DND-41 (cell line): Measurements from ENCODE around the gene DCC.

Source experiments
- ATAC-seq: fragments of 200-7000 bp; cut with Tn5 transposase; 3 replicates; pipeline ENCODE4 v1.9.1; 2021; ENCODE audit warnings: low read depth; ENCODE audit not compliant: insufficient read depth
- DNase-seq: peaks from one replicate; pipeline ENCODE4 v3.0.0-alpha.2; 2020
- H2AFZ ChIP-seq: 2 replicates; pipeline ENCODE4 v1.6.0; 2012; ENCODE audit warnings: low read depth, low read length
- H3K27ac ChIP-seq: 2 replicates; pipeline ENCODE4 v1.5.1; 2012; ENCODE audit warnings: low read length, inconsistent platforms
- H3K27me3 ChIP-seq: fragments of 200-600 bp; sonication (generic); 2 replicates; pipeline ENCODE4 v1.6.0; 2012; ENCODE audit warnings: low read length, mild to moderate bottlenecking, inconsistent platforms; ENCODE audit not compliant: insufficient read depth, poor library complexity
- H3K36me3 ChIP-seq: 2 replicates; pipeline ENCODE4 v1.5.1; 2012; ENCODE audit warnings: low read length, inconsistent platforms; ENCODE audit not compliant: insufficient read depth
- H3K4me1 ChIP-seq: 2 replicates; pipeline ENCODE4 v1.5.1; 2012; ENCODE audit warnings: mild to moderate bottlenecking, low read length; ENCODE audit not compliant: insufficient read depth
- H3K4me2 ChIP-seq: 2 replicates; pipeline ENCODE4 v1.6.0; 2012; ENCODE audit warnings: mild to moderate bottlenecking, moderate library complexity, low read length, inconsistent platforms; ENCODE audit not compliant: insufficient read depth
- H3K4me3 ChIP-seq, 2 experiments: fragments of 200-600 bp in 1 of 2; shearing (Covaris generic) in 1 of 2; 2 replicates each; pipeline ENCODE4 v1.5.1; 2012 to 2016; ENCODE audit warnings: inconsistent platforms in 2 of 2, low read length in 2 of 2, mild to moderate bottlenecking in 2 of 2, low read depth in 1 of 2, moderate library complexity in 1 of 2
- H3K79me2 ChIP-seq: 2 replicates; pipeline ENCODE4 v1.6.0; 2012; ENCODE audit warnings: low read length, inconsistent platforms; ENCODE audit not compliant: insufficient read depth
- H3K9ac ChIP-seq: 2 replicates; pipeline ENCODE4 v1.6.0; 2012; ENCODE audit warnings: low read depth, mild to moderate bottlenecking, inconsistent platforms, low read length, moderate library complexity
- H3K9me3 ChIP-seq: 2 replicates; pipeline ENCODE4 v1.5.1; 2012; ENCODE audit warnings: low read length, moderate library complexity, mild to moderate bottlenecking, inconsistent platforms; ENCODE audit not compliant: insufficient read depth, severe bottlenecking
- H4K20me1 ChIP-seq: 2 replicates; pipeline ENCODE4 v1.6.0; 2012; ENCODE audit warnings: low read length; ENCODE audit not compliant: insufficient read depth
- EZH2 ChIP-seq: IDR thresholded peaks from 3 replicates; pipeline ENCODE4 v1.6.1; 2012; ENCODE audit warnings: borderline replicate concordance, low read depth, mild to moderate bottlenecking, moderate library complexity, low read length, inconsistent platforms; ENCODE audit not compliant: severe bottlenecking
- TF ChIP-seq, protein P1 (sequence below): IDR thresholded peaks from 2 replicates; pipeline ENCODE4 v1.5.1; 2012; ENCODE audit warnings: borderline replicate concordance, low read length, moderate library complexity, mild to moderate bottlenecking; ENCODE audit not compliant: poor library complexity, severe bottlenecking; ENCODE audit errors: extremely low read depth

Gene DCC

DNA sequence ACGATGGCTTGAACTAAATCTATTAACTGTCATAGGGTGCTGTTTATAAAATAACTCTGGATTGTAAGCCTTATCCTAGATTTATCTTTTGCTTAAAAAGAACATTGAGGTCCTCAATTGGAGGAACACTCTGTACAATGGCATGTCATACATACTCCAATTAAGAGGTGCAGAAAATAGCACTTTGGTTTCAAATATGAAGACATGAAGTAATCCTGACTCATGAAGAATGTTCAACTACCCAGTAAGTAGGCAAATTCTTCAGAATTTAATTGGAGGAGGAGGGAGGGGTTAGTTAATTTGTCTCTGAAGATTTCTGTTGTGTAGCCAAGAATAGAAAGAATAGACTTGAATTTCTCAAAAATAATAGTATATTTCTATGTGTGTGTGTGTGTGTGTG is 36.1 kb downstream of the DCC start:
- ATAC-seq, result no peak

DNA sequence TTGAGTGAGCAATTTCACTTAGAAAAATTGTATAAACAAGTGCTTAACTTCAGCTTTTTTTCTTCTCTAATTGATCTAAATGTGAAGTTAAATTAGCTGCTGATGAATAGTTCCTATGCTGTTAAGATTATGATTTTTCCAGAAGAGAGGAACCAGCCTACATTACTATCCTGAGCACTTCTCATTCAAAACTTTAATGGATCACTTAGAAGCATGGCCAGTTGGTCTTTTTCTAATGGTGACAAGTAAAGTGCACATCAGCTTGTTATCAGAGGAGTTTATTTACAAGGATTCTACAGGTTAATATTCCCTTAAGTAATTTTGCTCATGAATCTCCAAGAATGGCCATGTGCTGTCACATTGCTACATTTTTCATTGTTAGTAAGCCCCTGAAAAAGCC is 37.1 kb downstream of the DCC start:
- TF ChIP-seq, protein P1, sequence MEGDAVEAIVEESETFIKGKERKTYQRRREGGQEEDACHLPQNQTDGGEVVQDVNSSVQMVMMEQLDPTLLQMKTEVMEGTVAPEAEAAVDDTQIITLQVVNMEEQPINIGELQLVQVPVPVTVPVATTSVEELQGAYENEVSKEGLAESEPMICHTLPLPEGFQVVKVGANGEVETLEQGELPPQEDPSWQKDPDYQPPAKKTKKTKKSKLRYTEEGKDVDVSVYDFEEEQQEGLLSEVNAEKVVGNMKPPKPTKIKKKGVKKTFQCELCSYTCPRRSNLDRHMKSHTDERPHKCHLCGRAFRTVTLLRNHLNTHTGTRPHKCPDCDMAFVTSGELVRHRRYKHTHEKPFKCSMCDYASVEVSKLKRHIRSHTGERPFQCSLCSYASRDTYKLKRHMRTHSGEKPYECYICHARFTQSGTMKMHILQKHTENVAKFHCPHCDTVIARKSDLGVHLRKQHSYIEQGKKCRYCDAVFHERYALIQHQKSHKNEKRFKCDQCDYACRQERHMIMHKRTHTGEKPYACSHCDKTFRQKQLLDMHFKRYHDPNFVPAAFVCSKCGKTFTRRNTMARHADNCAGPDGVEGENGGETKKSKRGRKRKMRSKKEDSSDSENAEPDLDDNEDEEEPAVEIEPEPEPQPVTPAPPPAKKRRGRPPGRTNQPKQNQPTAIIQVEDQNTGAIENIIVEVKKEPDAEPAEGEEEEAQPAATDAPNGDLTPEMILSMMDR, result no peak
- TF ChIP-seq EZH2, result no peak
- Histone ChIP-seq H3K27me3 (no peaks in the 10 kb centered on the region), H3K4me1 (no peaks in the 10 kb centered on the region), H2AFZ (no peak overlapping the region), H3K9ac (no peak overlapping the region), H3K4me2 (no peak overlapping the region), H4K20me1 (no peaks in the 10 kb centered on the region), H3K9me3 (no peaks in the 10 kb centered on the region), H3K79me2 (no peaks in the 10 kb centered on the region), H3K27ac (no peak overlapping the region), H3K4me3 (no peak overlapping the region), H3K36me3 (no peaks in the 10 kb centered on the region)
- DNase-seq (no peak), ATAC-seq (no peak)

More for the DNA sequence above, 36.1 kb downstream of the DCC start:
- Histone ChIP-seq H3K36me3 (no peaks in the 10 kb centered on the region), H3K4me3 (no peak overlapping the region), H3K79me2 (no peaks in the 10 kb centered on the region), H3K4me1 (no peaks in the 10 kb centered on the region), H3K27me3 (no peaks in the 10 kb centered on the region), H2AFZ (no peak overlapping the region), H3K4me2 (no peak overlapping the region), H3K9ac (no peak overlapping the region), H4K20me1 (no peaks in the 10 kb centered on the region), H3K9me3 (no peaks in the 10 kb centered on the region), H3K27ac (no peak overlapping the region)
- no peak for TF ChIP-seq EZH2
- TF ChIP-seq, protein P1, result no peak
- DNase-seq, result no peak

DNA sequence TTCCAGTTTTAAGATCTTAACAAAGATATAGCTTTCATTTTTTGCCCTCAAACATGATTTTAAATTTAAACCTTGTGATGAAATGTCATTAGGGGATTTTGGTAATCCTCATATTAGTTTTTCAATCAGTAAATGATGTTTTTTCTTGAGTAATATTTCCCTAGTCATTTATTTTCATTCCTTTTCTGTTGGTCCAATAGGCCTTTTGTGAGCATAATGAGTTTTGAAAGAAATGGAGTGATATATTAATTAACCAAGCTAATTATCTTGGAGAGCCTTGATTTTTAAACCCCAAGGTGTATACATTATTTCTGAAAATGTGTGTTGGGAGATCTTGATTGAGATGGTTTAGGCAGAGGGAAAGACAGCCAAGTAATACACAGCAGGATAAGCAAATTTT is 46.3 kb downstream of the DCC start:
- no peaks in the 10 kb centered on the region for H4K20me1 ChIP-seq
- no peaks in the 10 kb centered on the region for H3K79me2 ChIP-seq
- no peak overlapping the region for H3K4me3 ChIP-seq
- no peak for TF ChIP-seq EZH2
- TF ChIP-seq, protein P1, result no peak
- no peaks in the 10 kb centered on the region for H3K9me3 ChIP-seq
- no peak overlapping the region for H3K27ac ChIP-seq
- H3K36me3 ChIP-seq, result no peaks in the 10 kb centered on the region
- no peaks in the 10 kb centered on the region for H3K27me3 ChIP-seq
- no peak overlapping the region for H3K9ac ChIP-seq
- no peaks in the 10 kb centered on the region for H3K4me1 ChIP-seq
- H2AFZ ChIP-seq, result no peak overlapping the region
- DNase-seq (no peak), ATAC-seq (no peak)
- H3K4me2 ChIP-seq, result no peak overlapping the region

DNA sequence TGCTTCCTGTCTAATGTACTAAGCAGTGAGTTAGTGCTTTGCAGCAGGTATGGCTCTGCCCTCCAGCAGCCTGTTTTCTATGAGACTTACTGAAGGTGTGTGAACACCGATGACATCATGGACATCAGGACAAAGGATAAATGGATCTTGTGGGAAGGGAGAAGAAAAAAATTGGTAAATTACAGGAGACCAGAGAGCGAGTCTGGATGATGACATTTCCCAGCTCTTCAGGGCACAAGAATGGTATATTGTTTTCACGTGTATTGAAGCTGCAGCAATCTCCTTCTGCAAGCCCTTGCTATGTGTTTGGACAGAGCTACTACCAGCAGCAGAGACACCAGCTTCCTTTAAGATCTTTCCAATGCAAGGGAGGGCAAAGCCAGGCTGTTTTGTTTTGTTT is 47.2 kb downstream of the DCC start:
- Histone ChIP-seq H3K9me3 (no peaks in the 10 kb centered on the region), H3K79me2 (no peaks in the 10 kb centered on the region), H3K4me2 (no peak overlapping the region), H3K36me3 (no peaks in the 10 kb centered on the region), H3K4me1 (no peaks in the 10 kb centered on the region), H3K9ac (no peak overlapping the region), H3K27ac (no peak overlapping the region), H3K4me3 (no peak overlapping the region), H4K20me1 (no peaks in the 10 kb centered on the region), H3K27me3 (no peaks in the 10 kb centered on the region), H2AFZ (no peak overlapping the region)
- DNase-seq (no peak), ATAC-seq (no peak)
- TF ChIP-seq, protein P1, result no peak
- TF ChIP-seq EZH2, result no peak
